Myocyte (in vitro differentiated cells): ENCODE data around the gene SAMD5. TPM values are rescaled to one million over a fixed set of nuclear protein-coding genes. Genes with fewer than 3 reads are reported as not detected.

Experiments
- DNase-seq: peaks from one replicate; pipeline ENCODE4 v3.0.0-alpha.2; 2012; ENCODE audit warnings: low read depth
- total RNA-seq: library from RNA; depleted of rRNA; stranded (reverse); fragments of >200 nt; gene quantifications from 2 replicates; pipeline ENCODE4 v1.2.3, GENCODE V29; 2014

SAMD5 gene
- total RNA-seq, 1 donor from 2014 or later, result 4.1 TPM

GRCh38 chr6:147618927-147619326 lies 110.4 kb downstream of the SAMD5 start:
- DNase-seq, result no peak
